Mesenchymal stem cell (in vitro differentiated cells and primary cell): ENCODE results near the gene AHCYL2.

Experiments
- DNase-seq: peaks from one replicate; pipeline ENCODE4 v3.0.0-alpha.2; 2013
- H2AFZ ChIP-seq: one replicate; pipeline ENCODE4 v1.6.1; 2013; ENCODE audit warnings: low read depth, mild to moderate bottlenecking, control low read depth, inconsistent platforms, low read length, moderate library complexity
- H2AK5ac ChIP-seq: 2 replicates; pipeline ENCODE4 v1.6.1; 2013; ENCODE audit warnings: low read length, moderate library complexity, mild to moderate bottlenecking, inconsistent platforms; ENCODE audit not compliant: severe bottlenecking
- H2BK120ac ChIP-seq: one replicate; pipeline ENCODE4 v1.6.1; 2013; ENCODE audit warnings: low read depth, mild to moderate bottlenecking, inconsistent platforms, low read length, moderate library complexity
- H2BK12ac ChIP-seq, 2 experiments: one replicate each; pipeline ENCODE4 v1.6.1; 2013; ENCODE audit warnings: inconsistent platforms in 2 of 2, low read length in 2 of 2, mild to moderate bottlenecking in 2 of 2, moderate library complexity in 2 of 2, control low read depth in 1 of 2
- H2BK15ac ChIP-seq: one replicate; pipeline ENCODE4 v1.6.1; 2013; ENCODE audit warnings: mild to moderate bottlenecking, low read depth, inconsistent platforms; ENCODE audit not compliant: poor library complexity, severe bottlenecking
- H2BK5ac ChIP-seq: 2 replicates; pipeline ENCODE4 v1.6.1; 2013; ENCODE audit warnings: low read depth, mild to moderate bottlenecking, low read length, control low read depth, inconsistent platforms; ENCODE audit not compliant: poor library complexity, severe bottlenecking
- H3K14ac ChIP-seq, 2 experiments: one replicate each; pipeline ENCODE4 v1.6.1; 2013; ENCODE audit warnings: inconsistent platforms in 2 of 2, low read length in 2 of 2, control low read depth in 1 of 2, mild to moderate bottlenecking in 1 of 2, moderate library complexity in 1 of 2
- H3K18ac ChIP-seq, 2 experiments: one replicate each; pipeline ENCODE4 v1.6.1; 2013; ENCODE audit warnings: inconsistent platforms in 2 of 2, low read length in 2 of 2, control low read depth in 1 of 2, low read depth in 1 of 2, mild to moderate bottlenecking in 1 of 2
- H3K23ac ChIP-seq, 2 experiments: one replicate each; pipeline ENCODE4 v1.6.1; 2013; ENCODE audit warnings: inconsistent platforms in 2 of 2, low read length in 2 of 2, mild to moderate bottlenecking in 2 of 2, moderate library complexity in 2 of 2, control low read depth in 1 of 2
- H3K27ac ChIP-seq: 2 replicates; pipeline ENCODE4 v1.5.1; 2013; ENCODE audit warnings: mild to moderate bottlenecking, moderate library complexity, low read length, control low read depth, inconsistent platforms; ENCODE audit not compliant: poor library complexity, severe bottlenecking
- H3K27me3 ChIP-seq, 2 experiments: 2 replicates each; pipeline versions ENCODE4 v1.6.1 to v1.7.0; 2013; ENCODE audit warnings: low read length in 2 of 2, mild to moderate bottlenecking in 2 of 2, moderate library complexity in 2 of 2, control low read depth in 1 of 2, inconsistent platforms in 1 of 2; ENCODE audit not compliant: control insufficient read depth in 1 of 2, insufficient read depth in 1 of 2
- H3K36me3 ChIP-seq, 2 experiments: 2 replicates each; pipeline versions ENCODE4 v1.6.1 to v1.7.0; 2013; ENCODE audit warnings: low read length in 2 of 2, control low read depth in 1 of 2, inconsistent platforms in 1 of 2, low read depth in 1 of 2, mild to moderate bottlenecking in 1 of 2; ENCODE audit not compliant: insufficient read depth in 2 of 2, control insufficient read depth in 1 of 2
- H3K4ac ChIP-seq, 2 experiments: one replicate each; pipeline ENCODE4 v1.6.1; 2013; ENCODE audit warnings: inconsistent platforms in 2 of 2, low read length in 2 of 2, mild to moderate bottlenecking in 2 of 2, moderate library complexity in 2 of 2, control low read depth in 1 of 2, low read depth in 1 of 2
- H3K4me1 ChIP-seq: 2 replicates; pipeline ENCODE4 v1.6.1; 2013; ENCODE audit warnings: low read depth, low read length, control low read depth; ENCODE audit not compliant: control insufficient read depth, insufficient read depth
- H3K4me2 ChIP-seq: 2 replicates; pipeline ENCODE4 v1.6.1; 2013; ENCODE audit warnings: low read length, mild to moderate bottlenecking, inconsistent platforms; ENCODE audit not compliant: poor library complexity, severe bottlenecking
- H3K4me3 ChIP-seq, 2 experiments: 2 replicates each; pipeline versions ENCODE4 v1.5.1 to v1.7.0; 2013; ENCODE audit warnings: low read length in 2 of 2, mild to moderate bottlenecking in 2 of 2, control low read depth in 1 of 2, low read depth in 1 of 2; ENCODE audit not compliant: insufficient read depth in 1 of 2
- H3K79me1 ChIP-seq: replicated peaks from 2 replicates; pipeline ENCODE4 v1.6.1; 2013; ENCODE audit warnings: mild to moderate bottlenecking, control low read depth, low read length, inconsistent platforms; ENCODE audit not compliant: poor library complexity, severe bottlenecking
- H3K9ac ChIP-seq: 2 replicates; pipeline ENCODE4 v1.7.0; 2013; ENCODE audit warnings: mild to moderate bottlenecking, low read length, moderate library complexity
- H3K9me3 ChIP-seq: 2 replicates; pipeline ENCODE4 v1.7.0; 2013; ENCODE audit warnings: mild to moderate bottlenecking, low read length; ENCODE audit not compliant: control insufficient read depth
- H4K8ac ChIP-seq: one replicate; pipeline ENCODE4 v1.6.1; 2013; ENCODE audit warnings: inconsistent platforms, mild to moderate bottlenecking, low read length, moderate library complexity
- H4K91ac ChIP-seq: one replicate; pipeline ENCODE4 v1.6.1; 2013; ENCODE audit warnings: mild to moderate bottlenecking, low read length, inconsistent platforms
- WGBS: methylation state at CpG from one replicate; pipeline ENCODE4 v1.1.7; 2013; ENCODE audit warnings: mixed read lengths; 5-methylcytosine and 5-hydroxymethylcytosine counted together

Gene AHCYL2

DNA sequence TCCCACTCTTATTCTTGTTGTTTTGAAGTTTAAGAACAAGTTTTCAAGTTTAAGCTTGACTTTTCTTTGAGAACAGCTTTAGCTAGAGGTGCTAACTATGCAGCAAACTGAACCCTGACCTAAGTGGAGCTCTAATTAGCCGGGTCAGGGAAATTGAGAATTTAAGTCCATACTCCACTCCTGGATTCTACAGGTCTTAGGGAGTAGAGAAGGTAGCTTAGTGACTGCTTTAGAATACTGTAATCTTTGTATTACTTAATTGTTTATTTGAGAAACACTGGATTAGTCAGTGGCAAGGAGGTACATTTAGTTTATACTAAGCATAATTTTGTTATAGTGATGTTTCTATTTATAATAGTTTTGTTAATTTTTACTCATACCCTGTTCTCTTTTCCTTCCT is 134.8 kb downstream of the AHCYL2 start:
- Histone ChIP-seq H3K9ac (no peak overlapping the region), H3K4me2 (no peak overlapping the region)

DNA sequence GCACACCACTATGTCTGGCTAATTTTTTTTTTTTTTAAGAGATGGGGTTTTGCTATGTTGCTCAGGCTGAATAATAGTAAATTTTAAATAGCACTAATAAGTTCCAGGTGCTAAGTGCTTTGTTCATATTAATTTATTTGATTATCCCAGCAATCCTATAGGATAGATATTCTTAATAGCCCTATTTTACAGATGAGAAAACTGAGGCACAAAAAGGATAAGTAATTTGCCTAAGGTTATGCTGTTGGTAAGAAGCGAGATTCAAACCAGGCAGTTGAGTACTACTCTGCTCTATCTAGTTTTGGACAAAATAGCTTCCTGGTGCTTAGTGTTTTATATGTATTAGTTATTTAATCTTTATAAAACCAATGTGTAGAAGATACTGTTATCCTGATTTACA is 136.9 kb downstream of the AHCYL2 start:
- Histone ChIP-seq H3K4me1 (no peaks in the 10 kb centered on the region), H2AK5ac (no peak overlapping the region), H4K91ac (no peak overlapping the region), H3K4me2 (no peak overlapping the region), H2BK120ac (no peak overlapping the region), H3K27me3 (no peaks in the 10 kb centered on the region), H3K14ac (no peak overlapping the region), H2BK15ac (no peak overlapping the region), H2AFZ (no peak overlapping the region), H3K4me3 (no peak overlapping the region), H3K79me1 (no peaks in the 10 kb centered on the region), H3K23ac (no peak overlapping the region), H4K8ac (no peak overlapping the region), H3K36me3 (no peaks in the 10 kb centered on the region), H3K4ac (no peak overlapping the region), H3K9ac (no peak overlapping the region), H3K18ac (no peak overlapping the region), H3K9me3 (no peaks in the 10 kb centered on the region), H2BK12ac (no peak overlapping the region), H3K27ac (no peak overlapping the region), H2BK5ac (no peak overlapping the region)
- no peak for DNase-seq
- WGBS = 100% methylated on average over 1 of the region's 1 CpG

More for the DNA sequence above, 134.8 kb downstream of the AHCYL2 start:
- no peak overlapping the region for H2AFZ ChIP-seq
- whole genome bisulfite sequencing = 88% methylated on average over 1 of the region's 1 CpG
- no peak overlapping the region for H2BK5ac ChIP-seq
- peak; percentile 7 for DNase-seq
- no peak overlapping the region for H4K8ac ChIP-seq
- no peak overlapping the region for H2AK5ac ChIP-seq
- no peak overlapping the region for H2BK15ac ChIP-seq
- H3K27ac ChIP-seq = no peak overlapping the region
- H3K4me3 ChIP-seq = no peak overlapping the region
- H3K23ac ChIP-seq = no peak overlapping the region
- H2BK12ac ChIP-seq = no peak overlapping the region
- no peak overlapping the region for H3K4ac ChIP-seq
- no peak overlapping the region for H3K14ac ChIP-seq
- H3K9me3 ChIP-seq = no peaks in the 10 kb centered on the region
- H3K79me1 ChIP-seq = no peaks in the 10 kb centered on the region
- no peak overlapping the region for H3K18ac ChIP-seq
- no peaks in the 10 kb centered on the region for H3K4me1 ChIP-seq
- H2BK120ac ChIP-seq = no peak overlapping the region
- H4K91ac ChIP-seq = no peak overlapping the region
- H3K27me3 ChIP-seq = no peaks in the 10 kb centered on the region
- no peaks in the 10 kb centered on the region for H3K36me3 ChIP-seq

- no peak overlapping the region for H2AK5ac ChIP-seq
- no peak overlapping the region for H2BK5ac ChIP-seq
- no peak overlapping the region for H4K8ac ChIP-seq
- no peak overlapping the region for H2BK15ac ChIP-seq
- H3K79me1 ChIP-seq = no peaks in the 10 kb centered on the region
- H3K18ac ChIP-seq = no peak overlapping the region
- H3K4me2 ChIP-seq = no peak overlapping the region
- no peak overlapping the region for H3K27ac ChIP-seq
- H3K36me3 ChIP-seq = no peaks in the 10 kb centered on the region
- H3K14ac ChIP-seq = no peak overlapping the region
- no peaks in the 10 kb centered on the region for H3K27me3 ChIP-seq
- no peaks in the 10 kb centered on the region for H3K9me3 ChIP-seq
- no peak overlapping the region for H3K23ac ChIP-seq
- H2BK12ac ChIP-seq = no peak overlapping the region
- H3K4me3 ChIP-seq = no peak overlapping the region
- no peak for DNase-seq
- no peaks in the 10 kb centered on the region for H3K4me1 ChIP-seq
- no peak overlapping the region for H4K91ac ChIP-seq
- no peak overlapping the region for H2BK120ac ChIP-seq
- no peak overlapping the region for H2AFZ ChIP-seq
- H3K4ac ChIP-seq = no peak overlapping the region
- H3K9ac ChIP-seq = peak overlapping the region; percentile 23
These were observed 137.7 kb downstream of the AHCYL2 start for GRCh38 chr7:129362496-129362895.

GRCh38 chr7:129367349-129367699 is 142.5 kb downstream of the AHCYL2 start:
- Histone ChIP-seq H2BK12ac (no peak overlapping the region), H3K27me3 (no peaks in the 10 kb centered on the region), H3K4me3 (no peak overlapping the region), H2BK5ac (no peak overlapping the region), H3K4me1 (peaks cover 3% of the 10 kb centered on the region), H3K9me3 (no peaks in the 10 kb centered on the region), H3K4me2 (no peak overlapping the region), H2AFZ (no peak overlapping the region), H2BK120ac (no peak overlapping the region), H3K9ac (no peak overlapping the region), H3K36me3 (no peaks in the 10 kb centered on the region), H3K27ac (no peak overlapping the region), H3K4ac (no peak overlapping the region), H4K91ac (no peak overlapping the region), H3K23ac (no peak overlapping the region), H4K8ac (no peak overlapping the region), H3K18ac (no peak overlapping the region), H2AK5ac (no peak overlapping the region), H3K14ac (no peak overlapping the region), H3K79me1 (no peaks in the 10 kb centered on the region), H2BK15ac (no peak overlapping the region)
- DNase-seq = no peak
- WGBS = 96% methylated on average over 1 of the region's 1 CpG
